Tibial nerve (tissue), 4 donors: Measurements from ENCODE around the gene EIF2S1. TPM values are rescaled to one million over a fixed set of nuclear protein-coding genes. Genes with fewer than 3 reads are reported as not detected.

Experiments
- DNase-seq, 2 donors: peaks; one replicate each; pipeline ENCODE4 v3.0.0-alpha.2; 2019; ENCODE audit warnings: low spot score in 2 of 2
- H3K27ac ChIP-seq, 4 donors: fragments of 200-600 bp; sonication (generic) in 3 of 4; one replicate each; pipeline ENCODE4 v1.5.1; 2017 to 2019; ENCODE audit warnings: mild to moderate bottlenecking in 1 of 4
- H3K27me3 ChIP-seq, 2 donors: fragments of 200-600 bp; sonication (generic) in 1 of 2; one replicate each; pipeline versions ENCODE4 v1.5.1 to v1.6.0; 2017 to 2019
- H3K36me3 ChIP-seq, 3 donors: fragments of 200-600 bp; sonication (generic); one replicate each; pipeline ENCODE4 v1.5.1; 2018 to 2019
- H3K4me1 ChIP-seq, 4 donors: fragments of 200-600 bp; sonication (generic) in 3 of 4; one replicate each; pipeline ENCODE4 v1.5.1; 2017 to 2019
- H3K4me3 ChIP-seq, 4 donors: fragments of 200-600 bp; sonication (generic) in 3 of 4; one replicate each; pipeline ENCODE4 v1.5.1; 2017 to 2019; ENCODE audit warnings: mild to moderate bottlenecking in 1 of 4, moderate library complexity in 1 of 4
- H3K9me3 ChIP-seq, 4 donors: fragments of 200-600 bp; sonication (generic) in 3 of 4; one replicate each; pipeline ENCODE4 v1.5.1; 2017 to 2019
- EP300 ChIP-seq, 2 donors: sonication (generic); formaldehyde crosslinking; IDR thresholded peaks; one replicate each; pipeline ENCODE4 v1.6.1; 2017; ENCODE audit warnings: antibody characterized with exemption in 2 of 2, mild to moderate bottlenecking in 1 of 2
- POLR2A ChIP-seq, 2 donors: fragments of 450-650 bp; IDR thresholded peaks; one replicate each; pipeline ENCODE4 v1.6.1; 2017; ENCODE audit warnings: antibody characterized with exemption in 2 of 2, mild to moderate bottlenecking in 2 of 2, moderate library complexity in 2 of 2
- WGBS, 2 donors: methylation state at CpG; one replicate each; pipeline ENCODE4 v1.1.5; 2018; 5-methylcytosine and 5-hydroxymethylcytosine counted together
- total RNA-seq, 4 donors: library from RNA; depleted of rRNA; stranded (reverse); fragments of >200 nt; gene quantifications; one replicate each; pipeline ENCODE4 v1.1.0, GENCODE V29; 2016
- TF ChIP-seq, protein P1 (sequence below), 5 experiments: fragments of 200-600 bp in 3 of 5; fragments of 450-650 bp in 2 of 5; sonication (generic) in 3 of 5; IDR thresholded peaks; one replicate each; pipeline ENCODE4 v1.5.1; 2016 to 2019; ENCODE audit warnings: antibody characterized with exemption in 5 of 5, mild to moderate bottlenecking in 3 of 5, moderate library complexity in 2 of 5

The EIF2S1 gene
- total RNA-seq, 4 donors from 2014 or later, result 34.8 to 71.9 (median 61.3) TPM

DNA sequence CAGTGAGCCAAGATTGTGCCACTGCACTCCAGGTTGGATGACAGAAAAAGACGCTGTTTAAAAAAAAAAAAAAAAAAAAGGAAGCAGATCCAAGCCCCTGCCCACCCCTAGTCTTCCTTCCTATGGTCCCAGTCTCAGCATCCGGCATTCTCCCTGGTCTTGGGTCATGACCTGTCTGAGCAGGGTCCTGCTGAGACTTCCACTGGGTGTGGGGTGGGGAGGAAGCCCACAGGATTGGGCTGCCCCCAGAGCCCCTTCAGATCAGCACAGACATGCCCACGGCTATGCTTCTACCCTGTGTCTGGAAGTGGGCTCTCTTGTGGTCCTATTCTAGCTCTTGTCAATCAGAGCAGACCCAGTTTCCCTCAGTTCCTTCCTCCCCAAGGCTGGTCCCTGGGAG is 64.4 kb downstream of the EIF2S1 start:
- Histone ChIP-seq H3K36me3 (no peaks in the 10 kb centered on the region), H3K27ac (no peak overlapping the region), H3K27me3 (peaks cover 0 to 5% of the 10 kb centered on the region in 2 donors), H3K9me3 (no peaks in the 10 kb centered on the region), H3K4me3 (no peak overlapping the region), H3K4me1 (peaks cover 0 to 7% (median 0%) of the 10 kb centered on the region in 4 donors)
- TF ChIP-seq POLR2A (IDR thresholded peaks at IDR 0.05) (no peak), EP300 (IDR thresholded peaks at IDR 0.05) (no peak)
- TF ChIP-seq, protein P1, sequence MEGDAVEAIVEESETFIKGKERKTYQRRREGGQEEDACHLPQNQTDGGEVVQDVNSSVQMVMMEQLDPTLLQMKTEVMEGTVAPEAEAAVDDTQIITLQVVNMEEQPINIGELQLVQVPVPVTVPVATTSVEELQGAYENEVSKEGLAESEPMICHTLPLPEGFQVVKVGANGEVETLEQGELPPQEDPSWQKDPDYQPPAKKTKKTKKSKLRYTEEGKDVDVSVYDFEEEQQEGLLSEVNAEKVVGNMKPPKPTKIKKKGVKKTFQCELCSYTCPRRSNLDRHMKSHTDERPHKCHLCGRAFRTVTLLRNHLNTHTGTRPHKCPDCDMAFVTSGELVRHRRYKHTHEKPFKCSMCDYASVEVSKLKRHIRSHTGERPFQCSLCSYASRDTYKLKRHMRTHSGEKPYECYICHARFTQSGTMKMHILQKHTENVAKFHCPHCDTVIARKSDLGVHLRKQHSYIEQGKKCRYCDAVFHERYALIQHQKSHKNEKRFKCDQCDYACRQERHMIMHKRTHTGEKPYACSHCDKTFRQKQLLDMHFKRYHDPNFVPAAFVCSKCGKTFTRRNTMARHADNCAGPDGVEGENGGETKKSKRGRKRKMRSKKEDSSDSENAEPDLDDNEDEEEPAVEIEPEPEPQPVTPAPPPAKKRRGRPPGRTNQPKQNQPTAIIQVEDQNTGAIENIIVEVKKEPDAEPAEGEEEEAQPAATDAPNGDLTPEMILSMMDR (IDR thresholded peaks at IDR 0.05), result no peak
- no peak for DNase-seq
- WGBS, 2 donors, result 30 to 46% methylated on average over 3 of the region's 3 CpGs

DNA sequence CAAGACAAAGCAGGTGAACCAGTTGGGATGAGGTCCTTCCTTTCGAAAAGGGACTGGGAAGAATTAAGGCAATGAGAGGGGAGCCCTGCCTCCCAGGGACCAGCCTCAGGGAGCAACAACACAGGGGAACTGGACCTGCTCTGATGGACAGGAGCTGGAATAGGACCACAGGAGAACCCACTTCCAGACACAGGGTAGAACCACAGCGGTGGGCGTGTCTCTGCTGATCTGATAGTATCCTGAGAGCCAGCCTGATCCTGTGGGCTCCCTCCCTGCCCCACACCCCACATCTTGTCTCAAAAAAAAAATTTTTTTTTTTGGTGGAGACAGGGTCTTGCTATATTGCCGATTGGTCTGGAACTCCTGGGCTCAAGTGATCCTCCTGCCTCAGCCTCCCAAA is 65.5 kb downstream of the EIF2S1 start:
- WGBS, 2 donors, result 84 to 88% methylated on average over 4 of the region's 4 CpGs

DNA sequence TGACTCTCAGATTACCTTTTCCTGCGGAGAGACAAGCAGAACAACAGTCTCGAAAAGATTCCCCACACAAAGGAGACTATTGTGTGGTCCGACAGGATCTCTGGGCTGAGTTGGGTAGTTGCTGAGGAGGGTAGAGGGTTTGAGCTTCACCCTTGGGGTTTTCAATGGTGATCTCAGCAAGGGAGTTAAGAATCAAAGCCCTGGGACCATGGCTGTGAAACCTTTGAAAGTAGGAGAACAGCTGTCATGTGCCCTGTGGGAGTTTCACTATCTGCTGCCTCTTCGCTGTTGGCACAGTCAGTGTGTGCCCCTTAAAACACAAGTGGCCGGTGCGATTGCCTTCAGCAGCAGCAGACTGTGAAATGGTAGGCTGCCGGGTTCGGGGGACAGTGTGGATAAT is 66.0 kb downstream of the EIF2S1 start:
- Histone ChIP-seq H3K4me1 (peaks cover 0 to 7% (median 0%) of the 10 kb centered on the region in 4 donors), H3K4me3 (no peak overlapping the region), H3K36me3 (no peaks in the 10 kb centered on the region), H3K27ac (no peak overlapping the region), H3K9me3 (no peaks in the 10 kb centered on the region), H3K27me3 (peaks cover 0 to 5% of the 10 kb centered on the region in 2 donors)
- TF ChIP-seq POLR2A (IDR thresholded peaks at IDR 0.05) (no peak), EP300 (IDR thresholded peaks at IDR 0.05) (no peak)
- TF ChIP-seq, protein P1 (IDR thresholded peaks at IDR 0.05), result no peak
- no peak for DNase-seq
- 66 to 73% methylated on average over 8 of the region's 8 CpGs for WGBS, 2 donors

More for the DNA sequence above, 65.5 kb downstream of the EIF2S1 start:
- no peaks in the 10 kb centered on the region for H3K9me3 ChIP-seq
- H3K27me3 ChIP-seq, result peaks cover 0 to 5% of the 10 kb centered on the region in 2 donors
- H3K4me1 ChIP-seq, result peaks cover 0 to 7% (median 0%) of the 10 kb centered on the region in 4 donors
- no peaks in the 10 kb centered on the region for H3K36me3 ChIP-seq
- TF ChIP-seq, protein P1 (IDR thresholded peaks at IDR 0.05), result no peak
- TF ChIP-seq EP300 (IDR thresholded peaks at IDR 0.05), result no peak
- no peak for TF ChIP-seq POLR2A (IDR thresholded peaks at IDR 0.05)
- no peak for DNase-seq
- H3K27ac ChIP-seq, result no peak overlapping the region
- H3K4me3 ChIP-seq, result no peak overlapping the region

DNA sequence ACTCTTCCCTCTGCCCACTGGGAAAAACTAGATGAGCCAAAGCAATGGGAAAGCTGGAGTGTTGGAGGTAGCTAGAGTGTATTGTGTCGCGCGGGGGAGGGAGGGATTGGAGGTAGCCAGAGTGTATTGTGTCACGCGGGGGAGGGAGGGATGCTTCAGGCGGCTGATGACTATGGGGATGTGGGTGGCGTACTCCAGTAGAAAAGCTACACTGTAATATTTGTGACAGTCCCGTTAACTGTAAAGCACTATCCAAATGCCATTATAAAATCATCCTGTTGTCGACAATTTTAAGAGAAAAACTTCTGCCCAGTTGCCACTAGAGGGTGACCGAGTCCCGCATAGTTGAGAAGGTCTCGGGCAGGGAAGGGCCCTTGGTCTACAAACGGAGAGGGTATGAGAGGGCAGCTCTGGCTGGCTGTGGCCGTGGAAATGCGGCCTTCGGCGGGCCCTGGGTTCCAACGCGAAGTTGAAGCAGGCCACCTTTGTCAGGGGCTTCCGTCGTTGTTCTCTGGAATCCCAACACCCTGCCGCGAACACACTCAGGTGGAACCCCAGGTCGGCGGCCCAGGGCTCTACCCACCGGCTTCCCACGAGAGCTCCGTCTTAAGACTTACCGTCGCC is 67.0 kb downstream of the EIF2S1 start:
- Histone ChIP-seq H3K27me3 (peaks cover 0 to 5% of the 10 kb centered on the region in 2 donors), H3K4me3 (no peak overlapping the region), H3K27ac (no peak overlapping the region), H3K36me3 (no peaks in the 10 kb centered on the region), H3K4me1 (peaks cover 0 to 7% (median 0%) of the 10 kb centered on the region in 4 donors), H3K9me3 (no peaks in the 10 kb centered on the region)
- 32 to 34% methylated on average over 30 of the region's 30 CpGs for WGBS, 2 donors
- TF ChIP-seq, protein P1 (IDR thresholded peaks at IDR 0.05), result peak; percentile 73 to 86 (median 78)
- TF ChIP-seq EP300 (IDR thresholded peaks at IDR 0.05), result no peak
- peak; percentile 35 to 61 for DNase-seq

DNA sequence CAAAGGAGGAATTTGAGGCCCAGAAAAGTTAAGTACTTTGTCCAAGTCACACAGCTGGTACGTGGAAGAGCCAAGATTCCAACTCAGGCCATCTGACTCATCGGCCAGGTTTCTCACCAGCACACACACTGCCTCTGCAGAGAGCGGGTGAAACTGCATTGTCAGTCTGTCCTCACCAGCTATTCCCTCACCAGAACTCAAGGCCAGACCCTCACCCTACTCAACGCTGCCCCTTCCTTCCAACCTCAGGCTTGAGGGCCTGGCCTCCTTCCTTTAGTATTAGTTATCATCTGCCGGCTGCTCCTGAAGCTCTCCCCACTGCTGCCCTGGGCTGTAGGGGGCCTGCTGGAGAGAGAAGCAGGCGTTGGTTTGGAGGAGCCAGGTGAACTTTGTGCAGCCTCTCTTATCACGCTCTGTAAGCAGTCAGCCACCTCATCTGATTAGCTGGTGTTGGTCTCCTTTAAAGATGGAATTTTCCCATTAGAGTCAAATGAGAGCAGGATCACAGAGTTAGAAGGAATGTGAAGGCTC is 68.4 kb downstream of the EIF2S1 start:
- no peak overlapping the region for H3K4me3 ChIP-seq
- H3K4me1 ChIP-seq, result peaks cover 0 to 7% (median 0%) of the 10 kb centered on the region in 4 donors
- 90 to 92% methylated on average over 7 of the region's 7 CpGs for WGBS, 2 donors
- no peaks in the 10 kb centered on the region for H3K9me3 ChIP-seq
- no peak for DNase-seq
- TF ChIP-seq, protein P1 (IDR thresholded peaks at IDR 0.05), result no peak
- TF ChIP-seq EP300 (IDR thresholded peaks at IDR 0.05) (no peak), POLR2A (IDR thresholded peaks at IDR 0.05) (no peak)
- H3K36me3 ChIP-seq, result no peaks in the 10 kb centered on the region
- H3K27me3 ChIP-seq, result peaks cover 0 to 5% of the 10 kb centered on the region in 2 donors
- no peak overlapping the region for H3K27ac ChIP-seq
